ENCODE measurements around the gene ERO1B. TPM values are rescaled to one million over a fixed set of nuclear protein-coding genes. Genes with fewer than 3 reads are reported as not detected.
"Not testable (repeated sequence)": the region's sequence is repeated elsewhere in the genome, so short reads cannot be mapped to it uniquely, and the experiment has no call there.

The ERO1B gene
- total RNA-seq, 4 donors from 2014 or later = 4.6 to 15.7 (median 8.5) TPM

GRCh38 chr1:236320214-236320613, 38.5 kb upstream of the ERO1B start:
- WGBS, 2 donors (ENCODE audit: low coverage in 1 of 2) = 50 to 54% methylated on average over 1 of the region's 1 CpG
- intact Hi-C loops (cut with DNase I; ENCODE audit: low total_unique reads) (no loop called here), in situ Hi-C loops (cut with MboI; ENCODE audit: low pct_ligation_motif_present in 1 of 4, low pct_unique_long_range_greater_than_20kb in 1 of 4, low sequenced_read_pairs in 3 of 4) (loop anchor here in 1 of 4 donors (25.0 kb wide), 1 partner anchor 208 kb away; no protein-coding TSS in a partner anchor)

GRCh38 chr1:236316437-236316836, 34.7 kb upstream of the ERO1B start:
- Histone ChIP-seq H3K27ac (no peak overlapping the region), H3K9me3 (no peaks in the 10 kb centered on the region), H3K36me3 (no peaks in the 10 kb centered on the region), H3K4me1 (peaks cover 0 to 15% (median 0%) of the 10 kb centered on the region in 4 donors), H3K4me3 (no peak overlapping the region), H3K27me3 (no peaks in the 10 kb centered on the region)
- no peak for DNase-seq
- intact Hi-C loops (cut with DNase I; ENCODE audit: low total_unique reads) = no loop called here
- WGBS, 2 donors (ENCODE audit: low coverage in 1 of 2) = 88 to 100% methylated on average over 2 of the region's 2 CpGs
- in situ Hi-C loops (cut with MboI; ENCODE audit: low pct_ligation_motif_present in 1 of 4, low pct_unique_long_range_greater_than_20kb in 1 of 4, low sequenced_read_pairs in 3 of 4) = loop anchor here in 1 of 4 donors (25.0 kb wide), 1 partner anchor 204 kb away; no protein-coding TSS in a partner anchor
- TF ChIP-seq CTCF (IDR thresholded peaks at IDR 0.05) = no peak
- no peak for TF ChIP-seq POLR2AphosphoS5 (IDR thresholded peaks at IDR 0.05)
- TF ChIP-seq POLR2A (IDR thresholded peaks at IDR 0.05) = no peak
- no peak for TF ChIP-seq EP300 (IDR thresholded peaks at IDR 0.05; ENCODE audit: low read depth)

More at GRCh38 chr1:236320214-236320613, 38.5 kb upstream of the ERO1B start:
- H3K36me3 ChIP-seq = no peaks in the 10 kb centered on the region
- H3K4me1 ChIP-seq = peaks cover 0 to 16% (median 0%) of the 10 kb centered on the region in 4 donors
- H3K27me3 ChIP-seq = no peaks in the 10 kb centered on the region
- H3K27ac ChIP-seq = no peak overlapping the region
- H3K4me3 ChIP-seq = no peak overlapping the region
- TF ChIP-seq CTCF (IDR thresholded peaks at IDR 0.05) (no peak), POLR2A (IDR thresholded peaks at IDR 0.05) (no peak), EP300 (IDR thresholded peaks at IDR 0.05; ENCODE audit: low read depth) (no peak), POLR2AphosphoS5 (IDR thresholded peaks at IDR 0.05) (no peak)
- H3K9me3 ChIP-seq = peaks cover 14 to 21% of the 10 kb centered on the region in 2 donors
- DNase-seq = no peak

- no peak for TF ChIP-seq EP300 (IDR thresholded peaks at IDR 0.05; ENCODE audit: low read depth)
- TF ChIP-seq POLR2A (IDR thresholded peaks at IDR 0.05) = no peak
- no peak for TF ChIP-seq CTCF (IDR thresholded peaks at IDR 0.05)
- TF ChIP-seq POLR2AphosphoS5 (IDR thresholded peaks at IDR 0.05) = no peak
- intact Hi-C loops (cut with DNase I; ENCODE audit: low total_unique reads) (no loop called here), in situ Hi-C loops (cut with MboI; ENCODE audit: low pct_ligation_motif_present in 1 of 4, low pct_unique_long_range_greater_than_20kb in 1 of 4, low sequenced_read_pairs in 3 of 4) (loop anchor here in 1 of 4 donors (25.0 kb wide), 1 partner anchor 203 kb away; no protein-coding TSS in a partner anchor)
- no peak for DNase-seq
- Histone ChIP-seq H3K27me3 (no peaks in the 10 kb centered on the region), H3K4me1 (peaks cover 0 to 5% (median 0%) of the 10 kb centered on the region in 4 donors), H3K27ac (no peak overlapping the region), H3K4me3 (no peak overlapping the region), H3K36me3 (no peaks in the 10 kb centered on the region), H3K9me3 (no peaks in the 10 kb centered on the region)
- WGBS, 2 donors (ENCODE audit: low coverage in 1 of 2) = 71% methylated on average over 2 of the region's 2 CpGs; no CpG with 5 or more reads in 1 of the 2 donors
Observed at GRCh38 chr1:236315518-236315917, 33.8 kb upstream of the ERO1B start.

- H3K27me3 ChIP-seq = no peaks in the 10 kb centered on the region
- WGBS, 2 donors (ENCODE audit: low coverage in 1 of 2) = 92% methylated on average over 10 of the region's 10 CpGs
Observed at GRCh38 chr1:236315092-236315491, 33.3 kb upstream of the ERO1B start.

GRCh38 chr1:236314050-236314449, 32.3 kb upstream of the ERO1B start:
- H3K27me3 ChIP-seq; intact Hi-C loops (cut with DNase I; ENCODE audit: low total_unique reads); H3K4me3 ChIP-seq; H3K4me1 ChIP-seq; H3K36me3 ChIP-seq; DNase-seq; H3K9me3 ChIP-seq; H3K27ac ChIP-seq: not testable (repeated sequence)
- WGBS, 2 donors (ENCODE audit: low coverage in 1 of 2) = 62 to 82% methylated on average over 3 to 5 of the region's 5 CpGs
- in situ Hi-C loops (cut with MboI; ENCODE audit: low pct_ligation_motif_present in 1 of 4, low pct_unique_long_range_greater_than_20kb in 1 of 4, low sequenced_read_pairs in 3 of 4) = loop anchor here in 1 of 4 donors (25.0 kb wide), 1 partner anchor 202 kb away; no protein-coding TSS in a partner anchor

More at GRCh38 chr1:236315092-236315491, 33.3 kb upstream of the ERO1B start:
- H3K4me1 ChIP-seq = peaks cover 0 to 1% (median 0%) of the 10 kb centered on the region in 4 donors
- in situ Hi-C loops (cut with MboI; ENCODE audit: low pct_ligation_motif_present in 1 of 4, low pct_unique_long_range_greater_than_20kb in 1 of 4, low sequenced_read_pairs in 3 of 4) (loop anchor here in 1 of 4 donors (25.0 kb wide), 1 partner anchor 203 kb away; no protein-coding TSS in a partner anchor), intact Hi-C loops (cut with DNase I; ENCODE audit: low total_unique reads) (no loop called here)
- TF ChIP-seq POLR2A (IDR thresholded peaks at IDR 0.05) (no peak), CTCF (IDR thresholded peaks at IDR 0.05) (no peak), EP300 (IDR thresholded peaks at IDR 0.05; ENCODE audit: low read depth) (no peak), POLR2AphosphoS5 (IDR thresholded peaks at IDR 0.05) (no peak)
- no peak overlapping the region for H3K4me3 ChIP-seq
- H3K9me3 ChIP-seq = no peaks in the 10 kb centered on the region
- no peaks in the 10 kb centered on the region for H3K36me3 ChIP-seq
- DNase-seq = no peak
- H3K27ac ChIP-seq = no peak overlapping the region
